Type B pancreatic cell (in vitro differentiated cells): ENCODE measurements around the gene ARFRP1. TPM values are rescaled to one million over a fixed set of nuclear protein-coding genes. Genes with fewer than 3 reads are reported as not detected.
A peak's percentile ranks its signal among the peaks of the same experiment; 100 is the strongest.

Experiments used
- DNase-seq: peaks from one replicate; pipeline ENCODE4 v3.0.0; 2021; ENCODE audit warnings: mixed read lengths; ENCODE audit not compliant: unreplicated experiment; ENCODE audit errors: extremely low spot score
- H3K27ac Mint-ChIP-seq: 2 replicates; pipeline ENCODE4 v1.8.0; 2021; ENCODE audit warnings: mild to moderate bottlenecking, mixed read lengths
- H3K27me3 Mint-ChIP-seq: 2 replicates; pipeline ENCODE4 v1.8.0; 2021; ENCODE audit warnings: mixed read lengths
- H3K36me3 Mint-ChIP-seq: 2 replicates; pipeline ENCODE4 v1.8.0; 2021; ENCODE audit warnings: mixed read lengths
- H3K4me1 Mint-ChIP-seq: one replicate; pipeline ENCODE4 v1.8.0; 2021; ENCODE audit warnings: mixed read lengths; ENCODE audit not compliant: unreplicated experiment
- H3K4me3 Mint-ChIP-seq: 2 replicates; pipeline ENCODE4 v1.8.0; 2021; ENCODE audit warnings: mild to moderate bottlenecking, mixed read lengths
- H3K9me3 Mint-ChIP-seq: 2 replicates; pipeline ENCODE4 v1.8.0; 2021; ENCODE audit warnings: mixed read lengths
- total RNA-seq: library from RNA; stranded (reverse); gene quantifications from 2 replicates; pipeline ENCODE4 v1.2.1, GENCODE V29; 2021; ENCODE audit warnings: low replicate concordance
- TF ChIP-seq, protein P1 (sequence below): fragments of 200-600 bp; sonication (generic); conservative IDR thresholded peaks from 2 replicates; pipeline ENCODE4 v1.5.0; 2021; ENCODE audit warnings: antibody characterized with exemption, mild to moderate bottlenecking

The ARFRP1 gene
- total RNA-seq, 1 donor from 2014 or later = 45.0 TPM

DNA sequence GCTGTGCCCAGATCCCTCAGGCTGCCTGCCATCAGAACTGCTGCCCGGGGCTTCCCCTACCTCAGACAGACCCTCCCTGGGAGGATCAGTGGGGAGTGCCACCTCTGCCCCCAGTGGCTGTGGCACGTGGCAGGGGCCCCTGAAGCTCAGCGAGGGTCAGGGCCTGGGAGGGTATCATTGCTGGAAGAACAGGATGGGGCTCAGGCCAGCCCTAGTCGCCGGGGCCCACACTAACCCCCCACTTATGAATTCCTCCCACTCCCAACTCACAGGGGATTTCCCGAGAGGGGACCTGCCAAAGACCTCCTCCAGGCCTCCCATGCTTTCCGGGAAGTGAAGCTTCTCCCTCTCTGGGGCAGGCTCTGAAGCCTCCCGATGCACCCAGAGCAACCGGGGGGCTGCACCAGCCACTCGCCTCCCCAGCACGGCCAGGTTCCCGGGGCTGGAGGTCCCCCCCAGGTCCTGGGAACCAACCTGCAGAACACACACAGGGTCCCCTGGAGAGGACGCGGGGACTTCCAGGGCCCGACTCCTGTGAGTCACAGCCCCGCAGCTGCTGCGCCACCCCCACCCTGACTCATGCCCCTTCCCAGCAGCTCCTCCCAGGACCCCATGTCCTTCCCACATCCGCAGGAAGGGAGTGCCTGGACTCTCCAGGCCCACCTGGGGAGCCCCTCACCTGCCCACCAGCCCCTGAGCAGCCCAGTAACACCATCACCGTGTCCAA, 8.9 kb downstream of the ARFRP1 start:
- H3K27me3 Mint-ChIP-seq = no peaks in the 10 kb centered on the region
- DNase-seq = no peak
- no peak overlapping the region for H3K4me3 Mint-ChIP-seq
- no peaks in the 10 kb centered on the region for H3K4me1 Mint-ChIP-seq
- H3K9me3 Mint-ChIP-seq = no peaks in the 10 kb centered on the region
- no peaks in the 10 kb centered on the region for H3K36me3 Mint-ChIP-seq
- no peak overlapping the region for H3K27ac Mint-ChIP-seq
- TF ChIP-seq, protein P1, sequence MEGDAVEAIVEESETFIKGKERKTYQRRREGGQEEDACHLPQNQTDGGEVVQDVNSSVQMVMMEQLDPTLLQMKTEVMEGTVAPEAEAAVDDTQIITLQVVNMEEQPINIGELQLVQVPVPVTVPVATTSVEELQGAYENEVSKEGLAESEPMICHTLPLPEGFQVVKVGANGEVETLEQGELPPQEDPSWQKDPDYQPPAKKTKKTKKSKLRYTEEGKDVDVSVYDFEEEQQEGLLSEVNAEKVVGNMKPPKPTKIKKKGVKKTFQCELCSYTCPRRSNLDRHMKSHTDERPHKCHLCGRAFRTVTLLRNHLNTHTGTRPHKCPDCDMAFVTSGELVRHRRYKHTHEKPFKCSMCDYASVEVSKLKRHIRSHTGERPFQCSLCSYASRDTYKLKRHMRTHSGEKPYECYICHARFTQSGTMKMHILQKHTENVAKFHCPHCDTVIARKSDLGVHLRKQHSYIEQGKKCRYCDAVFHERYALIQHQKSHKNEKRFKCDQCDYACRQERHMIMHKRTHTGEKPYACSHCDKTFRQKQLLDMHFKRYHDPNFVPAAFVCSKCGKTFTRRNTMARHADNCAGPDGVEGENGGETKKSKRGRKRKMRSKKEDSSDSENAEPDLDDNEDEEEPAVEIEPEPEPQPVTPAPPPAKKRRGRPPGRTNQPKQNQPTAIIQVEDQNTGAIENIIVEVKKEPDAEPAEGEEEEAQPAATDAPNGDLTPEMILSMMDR = no peak

DNA sequence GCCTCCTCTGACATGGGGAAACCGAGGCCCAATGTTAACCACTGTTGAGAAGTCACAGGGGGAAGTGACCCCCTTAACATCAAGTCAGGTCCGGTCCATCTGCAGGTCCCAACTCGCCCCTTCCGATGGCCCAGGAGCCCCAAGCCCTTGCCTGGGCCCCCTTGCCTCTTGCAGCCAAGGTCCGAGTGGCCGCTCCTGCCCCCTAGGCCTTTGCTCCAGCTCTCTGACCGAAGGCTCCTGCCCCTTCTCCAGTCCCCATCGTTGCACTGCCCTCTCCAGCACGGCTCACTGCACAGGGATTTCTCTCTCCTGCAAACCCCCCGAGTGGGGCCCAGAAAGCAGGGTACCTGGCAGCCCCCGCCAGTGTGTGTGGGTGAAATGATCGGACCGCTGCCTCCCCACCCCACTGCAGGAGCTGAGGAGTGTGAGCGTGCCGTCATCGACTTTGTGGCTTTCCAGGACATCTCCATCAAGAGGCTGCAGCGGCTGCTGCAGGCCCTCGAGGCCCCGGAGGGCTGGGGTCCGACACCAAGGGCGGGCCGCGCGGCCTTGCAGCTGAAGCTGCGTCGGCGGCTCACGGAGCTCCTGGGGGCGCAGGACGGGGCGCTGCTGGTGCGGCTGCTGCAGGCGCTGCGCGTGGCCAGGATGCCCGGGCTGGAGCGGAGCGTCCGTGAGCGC, 9.8 kb downstream of the ARFRP1 start:
- TF ChIP-seq, protein P1 = no peak
- H3K4me3 Mint-ChIP-seq = peak overlapping the region; percentile 31
- DNase-seq = no peak
- H3K27ac Mint-ChIP-seq = no peak overlapping the region
- no peaks in the 10 kb centered on the region for H3K27me3 Mint-ChIP-seq
- no peaks in the 10 kb centered on the region for H3K36me3 Mint-ChIP-seq
- H3K4me1 Mint-ChIP-seq = no peaks in the 10 kb centered on the region
- H3K9me3 Mint-ChIP-seq = no peaks in the 10 kb centered on the region

DNA sequence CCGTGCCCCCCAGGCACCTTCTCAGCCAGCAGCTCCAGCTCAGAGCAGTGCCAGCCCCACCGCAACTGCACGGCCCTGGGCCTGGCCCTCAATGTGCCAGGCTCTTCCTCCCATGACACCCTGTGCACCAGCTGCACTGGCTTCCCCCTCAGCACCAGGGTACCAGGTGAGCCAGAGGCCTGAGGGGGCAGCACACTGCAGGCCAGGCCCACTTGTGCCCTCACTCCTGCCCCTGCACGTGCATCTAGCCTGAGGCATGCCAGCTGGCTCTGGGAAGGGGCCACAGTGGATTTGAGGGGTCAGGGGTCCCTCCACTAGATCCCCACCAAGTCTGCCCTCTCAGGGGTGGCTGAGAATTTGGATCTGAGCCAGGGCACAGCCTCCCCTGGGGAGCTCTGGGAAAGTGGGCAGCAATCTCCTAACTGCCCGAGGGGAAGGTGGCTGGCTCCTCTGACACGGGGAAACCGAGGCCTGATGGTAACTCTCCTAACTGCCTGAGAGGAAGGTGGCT, 10.4 kb downstream of the ARFRP1 start:
- Mint-ChIP-seq H3K27ac (no peak overlapping the region), H3K27me3 (no peaks in the 10 kb centered on the region), H3K36me3 (no peaks in the 10 kb centered on the region), H3K4me1 (no peaks in the 10 kb centered on the region), H3K9me3 (no peaks in the 10 kb centered on the region), H3K4me3 (no peak overlapping the region)
- TF ChIP-seq, protein P1 = no peak
- DNase-seq = no peak

- no peaks in the 10 kb centered on the region for H3K4me1 Mint-ChIP-seq
- H3K27ac Mint-ChIP-seq = peak within 1 kb of the TSS; percentile 51
- TF ChIP-seq, protein P1 = no peak
- no peak for DNase-seq
- H3K27me3 Mint-ChIP-seq = no peaks in the 10 kb centered on the region
- no peaks in the 10 kb centered on the region for H3K9me3 Mint-ChIP-seq
- no peak within 1 kb of the TSS for H3K4me3 Mint-ChIP-seq
- H3K36me3 Mint-ChIP-seq = no peaks in the 10 kb centered on the region
Observed at GRCh38 chr20:63696628-63697356, 11.0 kb downstream of the ARFRP1 start, which contains the start of gene TNFRSF6B. Gene TNFRSF6B, plus strand, starts transcription at chr20:63696652. Its CDS starts 116 bp downstream, at chr20:63696768.

- no peaks in the 10 kb centered on the region for H3K9me3 Mint-ChIP-seq
- no peaks in the 10 kb centered on the region for H3K36me3 Mint-ChIP-seq
- no peaks in the 10 kb centered on the region for H3K27me3 Mint-ChIP-seq
- no peaks in the 10 kb centered on the region for H3K4me1 Mint-ChIP-seq
- no peak for DNase-seq
- peak overlapping the region; percentile 51 for H3K27ac Mint-ChIP-seq
- TF ChIP-seq, protein P1 = no peak
- H3K4me3 Mint-ChIP-seq = no peak overlapping the region
Observed at GRCh38 chr20:63696306-63696627, 11.5 kb downstream of the ARFRP1 start.
